ENCODE results near the gene SFSWAP. TPM values are rescaled to one million over a fixed set of nuclear protein-coding genes. Genes with fewer than 3 reads are reported as not detected.
"Not testable (repeated sequence)": the region's sequence is repeated elsewhere in the genome, so short reads cannot be mapped to it uniquely, and the experiment has no call there.

Gene SFSWAP
- polyA plus RNA-seq, 1 donor, result 35.6 TPM

DNA sequence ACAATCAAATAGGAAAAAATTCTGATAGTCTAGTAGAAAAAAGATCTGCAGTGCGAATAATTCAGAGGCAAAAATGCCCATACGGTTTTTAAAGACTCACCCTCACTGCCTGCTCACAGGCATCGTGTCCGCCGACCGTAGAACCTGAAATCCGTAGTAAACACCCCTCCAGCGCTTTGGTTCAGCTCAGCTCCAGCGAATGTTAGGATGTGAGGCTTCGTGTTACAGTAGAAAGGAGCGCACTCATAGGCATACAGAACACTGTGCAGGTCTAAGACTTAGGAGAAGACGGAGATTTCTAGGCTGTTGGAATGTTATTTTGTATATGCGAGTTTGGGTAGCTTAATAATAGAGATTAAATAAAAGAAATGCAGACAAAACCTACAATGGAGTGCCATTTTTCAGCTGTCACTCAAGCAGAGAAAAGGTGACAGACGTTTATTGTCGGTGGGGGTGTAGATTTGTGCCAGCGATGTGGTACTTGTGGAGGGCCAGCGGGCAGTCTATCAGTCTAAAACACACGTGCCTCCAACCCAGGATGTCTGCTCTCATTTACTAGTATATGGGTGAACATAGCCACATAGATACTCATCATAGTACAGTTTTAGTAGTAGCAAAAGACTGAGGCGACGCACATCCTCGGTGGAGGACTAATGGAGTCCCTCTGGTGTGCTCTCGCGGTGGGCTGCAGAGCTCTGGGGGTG lies 25.7 kb downstream of the SFSWAP start:
- DNase-seq, result no peak

DNA sequence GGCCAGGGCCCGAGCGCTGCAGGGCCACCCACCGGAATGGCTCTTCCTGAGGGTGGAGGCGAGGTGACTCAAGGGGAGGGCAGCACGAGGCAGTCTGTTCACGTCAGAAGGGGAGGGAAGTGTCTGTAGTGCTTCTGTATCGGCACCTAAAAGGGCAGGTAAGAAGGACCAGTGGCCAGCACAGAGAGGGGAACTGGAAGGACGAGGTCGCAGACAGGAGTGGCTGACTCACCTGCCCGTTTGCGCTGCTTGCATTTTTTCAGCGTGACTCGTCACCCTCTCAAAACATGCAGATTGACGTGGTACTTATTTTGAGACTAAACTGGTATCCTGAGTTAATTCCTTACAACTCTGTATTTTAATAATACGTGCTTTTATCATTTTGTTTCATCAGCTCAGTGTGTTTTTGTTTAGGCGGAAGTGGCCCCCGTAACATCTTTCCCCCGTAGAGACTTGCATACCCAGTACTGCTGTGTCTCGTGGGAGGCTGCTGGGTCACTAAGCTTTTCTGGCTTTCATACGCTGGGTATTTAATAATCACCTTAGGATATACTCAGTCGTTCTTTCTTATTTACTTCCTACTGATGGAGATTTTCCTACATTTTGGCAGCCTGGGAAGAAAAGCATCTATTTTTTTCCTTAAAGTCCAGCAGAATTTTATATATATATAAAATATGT lies 26.4 kb downstream of the SFSWAP start:
- DNase-seq, result no peak

DNA sequence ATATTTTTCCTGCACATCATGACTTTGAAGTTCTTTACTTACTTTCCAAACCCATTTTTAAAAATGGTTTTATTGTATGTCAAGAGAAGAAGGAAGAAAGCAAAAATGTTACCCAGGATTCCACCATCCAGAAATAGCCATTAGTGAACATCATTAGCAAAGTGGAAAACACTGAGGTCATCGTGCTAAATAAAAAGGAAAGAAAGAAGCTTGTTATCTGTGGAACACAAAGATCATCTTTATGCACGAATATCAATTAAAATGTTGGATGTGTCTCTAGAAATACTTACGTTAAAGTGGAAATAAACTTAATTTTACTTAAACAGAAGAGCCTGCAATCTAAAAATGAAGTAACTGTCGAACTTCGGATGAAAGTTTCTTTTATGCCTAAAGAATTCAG lies 27.3 kb downstream of the SFSWAP start:
- no peak for DNase-seq

DNA sequence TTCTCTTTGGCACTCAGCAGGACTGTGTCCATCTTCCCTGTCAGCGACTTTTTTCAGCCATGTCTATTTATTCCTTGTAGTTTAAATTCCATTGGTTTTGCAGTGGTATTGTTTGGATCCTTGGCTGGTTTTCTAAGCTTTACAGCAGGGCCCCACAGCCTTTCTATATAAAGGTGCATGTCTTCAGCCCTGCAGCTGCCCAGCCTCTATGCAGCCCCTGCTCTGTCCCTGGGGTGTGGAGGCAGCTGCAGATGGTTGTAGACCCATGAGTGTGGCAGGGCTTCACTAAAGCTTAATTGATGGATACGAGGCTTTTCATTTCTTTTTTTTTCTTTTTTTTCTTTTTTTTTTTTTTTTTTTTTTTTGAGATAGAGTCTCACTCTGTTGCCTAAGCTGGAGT lies 29.7 kb downstream of the SFSWAP start:
- DNase-seq, result no peak

DNA sequence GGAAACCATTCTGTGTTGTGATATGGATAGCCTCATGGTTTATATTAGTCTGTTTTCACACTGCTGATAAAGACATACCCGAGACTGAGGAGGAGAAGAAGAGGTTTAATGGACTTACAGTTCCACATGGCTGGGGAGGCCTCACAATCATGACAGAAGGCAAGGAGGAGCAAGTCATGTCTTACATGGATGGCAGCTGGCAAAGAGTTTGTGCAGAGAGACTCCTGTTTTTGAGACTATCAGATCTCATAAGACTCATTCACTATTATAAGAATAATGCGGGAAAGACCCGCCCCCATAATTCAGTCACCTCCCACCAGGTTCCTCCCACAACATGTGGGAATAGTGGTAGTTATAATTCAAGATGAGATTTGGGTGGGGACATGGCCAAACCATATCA lies 31.9 kb downstream of the SFSWAP start:
- not testable (repeated sequence) for DNase-seq

DNA sequence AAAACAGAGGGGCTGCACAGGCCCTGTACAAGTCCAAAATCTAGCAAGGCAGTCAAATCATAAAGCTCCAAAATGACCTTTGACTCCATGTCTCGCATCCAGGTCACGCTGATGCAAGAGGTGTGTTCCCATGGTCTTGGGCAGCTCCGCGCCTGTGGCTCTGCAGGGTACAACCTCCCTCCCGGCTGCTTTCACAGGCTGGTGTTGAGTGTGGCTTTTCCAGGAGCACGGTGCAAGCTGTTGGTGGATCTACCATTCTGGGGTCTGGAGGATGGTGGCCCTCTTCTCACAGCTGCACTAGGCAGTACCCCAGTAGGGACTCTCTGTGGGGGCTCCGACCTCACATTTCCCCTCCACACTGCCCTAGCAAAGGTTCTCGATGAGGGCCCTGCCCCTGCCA lies 32.5 kb downstream of the SFSWAP start:
- DNase-seq, result not testable (repeated sequence)

DNA sequence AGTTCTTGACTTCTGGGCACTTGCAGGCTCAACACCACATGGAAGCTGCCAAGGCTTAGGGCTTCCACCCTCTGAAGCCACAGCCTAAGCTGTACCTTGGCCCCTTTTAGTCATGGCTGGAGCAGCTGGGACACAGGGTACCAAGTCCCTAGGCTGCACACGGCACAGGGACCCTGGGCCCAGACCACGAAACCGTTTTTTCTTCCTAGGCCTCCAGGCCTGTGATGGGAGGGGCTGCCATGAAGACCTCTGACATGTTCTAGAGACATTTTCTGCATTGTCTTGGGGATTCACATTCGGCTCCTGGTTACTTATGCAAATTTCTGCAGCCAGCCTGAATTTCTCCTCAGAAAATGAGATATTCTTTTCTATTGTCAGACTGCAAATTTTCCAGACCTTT lies 33.0 kb downstream of the SFSWAP start:
- DNase-seq, result not testable (repeated sequence)

DNA sequence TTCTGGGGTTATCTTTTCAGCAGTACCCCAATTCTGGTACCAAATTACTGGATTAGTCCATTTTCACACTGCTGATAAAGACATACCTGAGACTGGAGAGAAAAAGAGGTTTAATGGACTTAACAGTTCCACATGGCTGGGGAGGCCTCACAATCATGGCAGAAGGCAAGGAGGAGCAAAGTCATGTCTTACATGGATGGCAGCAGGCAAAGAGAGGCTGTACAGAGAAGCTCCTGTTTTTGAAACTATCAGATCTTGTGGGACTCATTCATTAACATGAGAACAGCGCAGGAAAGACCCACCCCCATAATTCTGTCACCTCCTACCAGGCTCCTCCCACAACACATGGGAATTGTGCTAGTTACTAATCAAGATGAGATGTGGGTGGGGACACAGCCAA lies 33.8 kb downstream of the SFSWAP start:
- DNase-seq, result not testable (repeated sequence)

DNA sequence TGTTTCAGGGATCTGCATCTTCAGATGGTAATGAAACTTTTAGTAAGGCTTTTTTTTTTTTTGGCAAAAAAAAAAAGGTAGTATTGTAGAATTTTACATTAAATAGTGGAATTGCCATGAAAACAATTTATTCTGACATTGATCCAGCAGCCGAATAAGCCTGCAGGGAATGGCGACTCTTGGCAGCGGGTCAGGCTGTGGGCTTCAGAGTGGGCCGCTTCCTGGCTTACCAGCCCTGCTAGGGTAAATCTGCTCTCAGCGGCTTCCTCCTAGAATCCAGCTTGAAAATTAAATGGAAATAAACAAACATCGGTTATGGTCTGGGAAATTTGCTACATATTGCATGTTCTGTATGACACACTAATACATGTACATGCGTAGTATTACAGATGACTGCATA lies 34.8 kb downstream of the SFSWAP start:
- DNase-seq, result no peak

DNA sequence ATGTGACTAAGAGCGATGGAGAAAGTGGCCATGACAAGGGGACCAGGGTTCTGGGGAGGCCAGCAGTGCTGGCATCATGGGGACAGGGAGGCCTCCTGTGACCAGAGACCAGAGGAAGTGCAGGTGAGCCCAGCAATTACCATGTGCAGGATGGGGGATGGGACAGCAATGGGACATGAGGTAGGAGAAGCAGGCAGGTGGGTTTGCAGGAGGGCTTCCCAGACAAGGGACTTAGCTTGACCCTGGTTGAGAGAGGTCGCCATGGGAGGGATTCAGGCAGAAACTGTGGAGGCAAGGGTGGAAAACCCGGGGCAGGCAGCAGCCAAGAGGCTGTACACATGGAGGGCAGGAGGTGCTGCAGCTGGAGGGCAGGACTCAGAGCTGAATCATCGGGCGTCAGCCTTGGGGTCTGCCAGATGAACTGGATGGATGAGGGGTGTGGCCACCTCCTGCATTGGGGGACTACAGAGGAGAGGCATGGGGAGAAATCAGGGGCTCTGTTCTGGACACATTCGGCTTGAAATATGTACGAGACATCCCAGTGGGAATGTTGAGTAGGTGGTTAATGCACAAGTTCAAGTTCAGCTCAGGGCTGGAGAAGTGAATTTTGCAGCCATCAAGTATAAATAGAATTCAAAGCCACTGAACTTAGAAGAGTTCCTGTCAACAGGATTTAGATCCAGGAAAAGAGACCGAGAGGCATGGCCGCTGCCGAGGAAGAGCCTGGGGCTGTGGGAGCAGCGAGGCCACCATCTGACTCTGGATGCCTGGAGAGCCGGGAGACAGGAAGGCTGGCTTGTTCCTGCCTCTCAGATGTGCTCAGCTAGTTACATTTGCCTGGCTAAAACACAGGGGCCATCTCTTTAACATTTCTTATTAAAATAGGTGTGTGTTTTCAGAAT lies 36.6 kb downstream of the SFSWAP start:
- DNase-seq, result no peak

DNA sequence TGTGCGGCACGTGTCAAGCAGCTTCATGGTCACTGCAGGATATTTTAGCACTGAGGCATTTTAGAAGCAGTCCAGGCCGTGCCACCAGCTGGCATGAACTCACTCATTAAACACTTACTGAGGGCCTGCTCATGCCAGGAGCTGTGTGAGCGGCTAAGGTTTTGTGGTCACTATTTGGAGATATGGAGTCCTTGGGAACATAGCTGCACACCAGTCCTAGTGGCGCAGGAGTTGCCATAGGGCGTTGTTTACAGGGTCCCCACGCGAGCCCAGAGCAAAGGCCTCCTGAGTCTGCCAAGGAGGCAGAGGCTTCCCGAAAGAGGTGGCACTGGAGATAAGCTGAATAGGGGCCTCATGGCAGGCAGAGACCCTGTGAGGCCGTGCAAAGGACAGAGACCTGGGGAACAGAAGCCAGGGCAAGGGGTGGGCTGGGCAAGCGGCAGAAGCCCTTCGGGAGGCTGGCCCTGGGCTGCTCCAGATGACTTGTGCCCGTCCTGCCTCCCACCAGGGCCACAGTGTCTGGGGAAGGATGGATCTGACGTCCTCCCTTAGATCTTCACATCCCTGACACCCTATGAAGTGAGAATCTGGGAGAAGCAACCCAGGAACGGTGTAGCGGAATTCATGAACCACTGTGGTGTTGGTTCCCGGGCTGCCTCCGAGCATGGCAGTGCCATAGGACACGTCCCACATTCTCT lies 38.9 kb downstream of the SFSWAP start:
- DNase-seq, result no peak

DNA sequence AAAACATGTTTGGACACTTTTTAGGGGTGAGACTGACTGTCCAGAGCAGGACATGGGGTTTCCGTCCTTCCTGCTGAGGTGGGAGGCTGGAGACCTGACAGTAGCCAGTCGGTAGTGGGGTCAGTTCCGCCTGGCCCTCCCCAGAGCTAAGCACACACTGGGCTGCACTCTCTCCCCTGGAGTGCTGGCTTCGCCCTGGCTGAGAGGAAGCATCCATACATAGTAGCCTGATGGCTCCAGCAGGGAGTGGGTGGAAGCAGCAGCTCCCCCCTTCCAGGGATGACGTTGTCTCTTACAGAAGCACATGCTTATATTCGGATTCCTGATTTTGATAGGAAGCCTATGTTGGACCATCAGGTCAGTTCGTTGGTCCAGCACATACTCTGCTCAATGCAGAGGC lies 40.4 kb downstream of the SFSWAP start:
- no peak for DNase-seq

DNA sequence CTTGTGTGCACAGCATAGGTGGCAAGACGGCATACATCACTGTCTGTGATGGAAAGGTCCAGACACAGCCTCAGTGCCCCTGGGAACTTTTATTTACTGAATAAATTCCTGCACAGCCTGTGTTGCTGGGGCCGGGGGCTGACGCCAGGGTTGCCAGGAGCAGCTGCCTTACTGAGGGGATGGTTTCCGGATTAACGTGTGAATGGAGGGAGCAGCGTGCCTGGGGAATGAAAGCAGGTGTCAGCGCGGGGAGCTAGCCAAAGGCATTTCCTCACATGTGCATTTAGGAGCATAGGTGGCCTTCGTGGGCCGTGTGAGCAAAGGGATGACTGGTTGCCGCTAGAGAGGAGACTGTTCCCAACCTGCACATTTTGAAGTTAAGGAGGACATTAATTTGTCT lies 41.6 kb downstream of the SFSWAP start:
- DNase-seq, result no peak

DNA sequence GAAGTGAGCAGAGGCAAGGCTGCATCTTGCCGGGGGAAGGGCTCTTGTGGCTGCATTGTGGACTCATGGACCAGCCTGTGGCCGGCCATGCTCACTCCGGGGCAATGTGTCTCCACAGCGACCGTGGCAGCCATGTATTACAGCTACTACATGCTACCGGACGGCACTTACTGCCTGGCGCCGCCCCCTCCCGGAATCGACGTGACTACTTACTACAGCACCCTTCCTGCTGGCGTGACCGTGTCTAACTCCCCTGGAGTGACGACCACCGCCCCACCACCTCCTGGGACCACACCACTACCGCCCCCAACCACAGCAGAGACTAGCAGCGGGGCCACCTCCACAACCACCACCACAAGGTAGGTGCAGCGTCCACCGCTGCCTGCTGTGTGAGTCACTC lies 42.1 kb downstream of the SFSWAP start:
- DNase-seq, result no peak

DNA sequence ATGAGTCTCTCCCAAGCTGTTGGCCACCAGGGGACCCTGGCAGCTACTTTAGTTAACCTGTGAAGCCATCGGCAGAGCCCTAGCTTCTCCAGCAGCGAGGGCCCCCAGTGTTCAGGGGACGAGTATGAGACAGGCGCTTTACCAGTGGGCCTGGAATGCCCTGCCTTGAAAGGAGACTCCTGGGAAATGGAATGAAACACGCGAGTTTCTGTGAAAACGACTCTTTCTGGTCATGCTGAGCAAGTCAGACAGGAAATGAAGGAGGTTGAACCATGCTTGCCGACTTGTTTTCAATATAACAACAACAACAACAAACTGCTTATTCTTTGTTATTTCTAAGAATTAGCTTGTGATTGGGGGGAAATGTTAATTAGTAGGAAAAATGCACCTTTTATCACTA lies 42.9 kb downstream of the SFSWAP start:
- no peak for DNase-seq

DNA sequence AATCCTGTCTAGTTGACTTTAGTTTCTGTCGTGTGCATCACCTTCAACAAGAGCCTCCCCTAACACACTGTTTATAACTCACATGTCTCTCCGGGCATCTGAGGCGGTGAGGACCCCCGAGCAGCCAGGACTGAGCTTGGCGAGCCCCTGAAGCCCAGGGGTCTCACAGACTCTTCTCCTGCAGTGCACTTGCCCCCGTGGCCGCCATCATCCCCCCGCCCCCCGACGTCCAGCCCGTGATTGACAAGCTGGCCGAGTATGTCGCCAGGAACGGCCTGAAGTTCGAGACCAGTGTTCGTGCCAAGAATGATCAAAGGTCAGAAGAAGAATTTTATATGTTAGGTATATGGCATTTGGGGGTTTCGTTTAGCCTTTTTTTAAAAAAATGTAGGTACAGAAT lies 43.3 kb downstream of the SFSWAP start:
- no peak for DNase-seq

DNA sequence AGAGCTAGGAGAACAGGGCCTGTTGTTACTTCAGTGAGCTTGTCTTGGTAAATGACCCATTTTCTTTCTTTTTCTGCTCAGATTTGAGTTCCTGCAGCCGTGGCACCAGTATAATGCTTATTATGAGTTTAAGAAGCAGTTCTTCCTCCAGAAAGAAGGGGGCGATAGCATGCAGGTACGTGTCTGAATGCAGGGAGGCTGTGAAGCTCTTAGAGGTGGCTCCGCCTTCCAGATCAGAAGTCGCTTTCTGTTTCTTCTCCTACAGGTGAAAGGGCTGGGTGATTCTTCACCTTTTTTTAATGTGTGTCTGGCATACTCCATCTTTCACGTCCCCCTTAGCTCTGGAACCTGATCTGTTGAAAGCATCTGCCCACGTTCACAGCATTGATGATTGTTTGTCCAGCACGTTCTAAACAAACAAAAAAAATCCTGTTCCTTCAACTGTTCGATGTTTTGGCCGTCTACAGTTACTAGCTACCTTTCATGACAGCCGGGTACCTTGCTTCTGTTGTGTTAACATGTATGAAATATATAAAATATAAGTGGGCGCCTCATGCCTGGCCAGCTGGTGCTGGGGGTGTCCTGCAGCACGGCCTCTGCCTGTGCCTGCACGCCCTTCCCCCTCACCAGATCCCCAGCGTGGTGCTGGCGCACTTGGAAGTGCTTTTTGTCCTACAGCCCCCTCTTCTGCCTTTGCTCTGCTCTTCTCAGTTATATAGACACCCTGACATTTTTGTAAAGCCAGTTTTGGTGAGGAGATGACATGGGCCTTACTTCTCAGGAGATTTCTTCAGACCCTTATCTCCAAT lies 44.6 kb downstream of the SFSWAP start:
- DNase-seq, result no peak

DNA sequence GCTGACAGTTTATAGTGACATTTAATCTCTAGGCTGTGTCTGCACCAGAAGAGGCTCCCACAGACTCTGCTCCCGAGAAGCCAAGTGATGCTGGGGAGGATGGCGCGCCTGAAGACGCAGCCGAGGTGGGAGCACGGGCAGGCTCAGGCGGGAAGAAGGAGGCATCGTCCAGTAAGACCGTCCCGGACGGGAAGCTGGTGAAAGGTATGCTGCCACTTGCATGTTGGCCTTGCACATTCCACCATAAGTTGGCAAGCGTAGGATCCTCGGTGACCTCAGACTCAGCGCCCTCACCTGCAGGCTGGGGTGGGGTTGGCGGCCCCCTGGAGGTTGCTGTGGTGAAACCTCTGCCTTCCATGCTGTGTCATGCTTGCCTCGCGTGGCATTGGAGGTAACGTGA lies 45.6 kb downstream of the SFSWAP start:
- DNase-seq, result no peak

DNA sequence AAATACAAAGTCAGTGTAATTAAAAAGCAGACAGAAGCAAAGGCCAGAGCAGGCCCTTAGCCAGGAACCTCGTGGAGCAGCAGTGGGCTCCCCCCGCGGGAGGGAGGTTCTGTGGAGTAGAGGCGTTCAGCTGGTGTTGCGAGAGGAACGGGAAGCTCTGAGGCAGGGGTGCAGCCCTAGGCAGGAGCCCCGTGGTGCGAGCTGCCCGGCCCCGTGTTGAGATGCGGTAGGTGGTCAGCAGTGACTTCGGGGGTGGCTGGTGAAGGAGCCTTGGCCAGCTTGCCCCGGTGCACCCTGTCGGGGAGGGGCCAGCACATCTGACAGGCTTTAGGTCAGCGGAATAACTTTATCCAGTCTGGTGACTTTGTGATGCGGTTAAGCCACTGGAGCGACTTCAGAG lies 46.2 kb downstream of the SFSWAP start:
- no peak for DNase-seq

DNA sequence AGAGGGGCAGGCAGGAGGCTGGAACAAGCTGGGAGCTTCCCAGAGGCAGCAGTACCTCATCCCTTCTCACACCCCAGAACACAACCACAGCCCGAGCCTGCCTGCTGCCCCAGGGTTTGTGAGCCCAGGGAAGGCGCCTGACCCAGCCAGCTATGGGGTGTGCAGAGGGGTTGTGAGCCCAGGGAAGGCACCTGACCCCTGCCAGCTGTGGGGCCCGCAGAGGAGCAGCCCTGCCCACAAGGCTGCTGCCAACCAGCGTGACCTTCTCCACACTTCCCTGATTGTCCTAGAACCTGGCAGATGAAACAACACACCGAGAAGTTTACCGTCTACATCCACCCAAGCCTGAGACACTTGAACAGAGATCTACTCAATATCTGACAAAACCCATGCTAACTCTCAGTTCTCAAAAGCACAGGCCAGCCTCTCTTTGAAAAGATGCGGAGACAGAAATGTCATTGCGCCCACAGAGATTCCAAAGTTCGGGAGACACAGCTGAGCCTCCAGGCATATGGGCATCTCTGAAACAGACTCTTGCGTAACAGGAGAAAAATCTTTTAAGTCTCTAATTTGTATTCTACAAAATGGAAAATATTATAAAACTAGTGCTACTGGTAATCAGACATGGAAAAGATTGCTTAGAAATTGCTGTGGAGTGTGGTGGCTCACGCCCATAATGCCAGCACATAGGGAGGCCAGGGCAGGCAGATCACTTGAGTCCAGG lies 47.3 kb downstream of the SFSWAP start:
- no peak for DNase-seq

DNA sequence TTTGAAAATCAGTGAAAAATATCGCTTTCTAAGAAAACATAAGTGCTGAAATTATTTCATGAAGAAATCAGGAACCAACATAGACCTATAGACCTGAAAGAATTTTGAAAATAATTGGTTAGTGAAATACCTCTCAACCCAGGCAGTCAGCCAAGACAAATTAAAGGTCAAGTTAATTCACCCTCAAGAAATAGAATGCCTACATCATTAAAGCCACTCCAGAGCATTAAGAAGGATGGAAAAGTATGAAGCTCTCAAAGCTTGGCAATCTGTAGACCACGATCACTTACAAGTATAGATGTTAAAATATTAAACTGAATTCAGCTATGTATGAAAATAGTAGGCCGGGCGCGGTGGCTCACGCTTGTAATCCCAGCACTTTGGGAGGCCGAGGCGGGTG lies 48.3 kb downstream of the SFSWAP start:
- no peak for DNase-seq
